CD14-positive monocyte (primary cell): ENCODE measurements around the gene NSD2. TPM values are rescaled to one million over a fixed set of nuclear protein-coding genes. Genes with fewer than 3 reads are reported as not detected.
A peak's percentile ranks its signal among the peaks of the same experiment; 100 is the strongest.

Experiments used
- DNase-seq, 3 donors: peaks; one replicate each; pipeline ENCODE4 v3.0.0-alpha.2; 2011 to 2022
- H2AFZ ChIP-seq: 2 replicates; pipeline ENCODE4 v1.6.0; 2012; ENCODE audit warnings: mild to moderate bottlenecking, low read depth, low read length, inconsistent platforms; ENCODE audit not compliant: insufficient read depth, poor library complexity, severe bottlenecking
- H3K27ac ChIP-seq, 2 donors: 1 replicate in 1 of 2; 2 replicates in 1 of 2; pipeline ENCODE4 v1.5.1; 2012 to 2013; ENCODE audit warnings: low read length in 2 of 2, control low read depth in 1 of 2, inconsistent platforms in 1 of 2, low read depth in 1 of 2, mild to moderate bottlenecking in 1 of 2
- H3K27me3 ChIP-seq, 2 donors: one replicate each; pipeline versions ENCODE4 v1.6.0 to v1.6.1; 2011 to 2013; ENCODE audit warnings: low read length in 2 of 2; ENCODE audit not compliant: control insufficient read depth in 2 of 2, insufficient read depth in 2 of 2
- H3K36me3 ChIP-seq, 2 donors: replicated peaks in 1 of 2; 1 replicate in 1 of 2; 2 replicates in 1 of 2; pipeline versions ENCODE4 v1.5.1 to v1.6.1; 2012 to 2013; ENCODE audit warnings: low read length in 2 of 2, control low read depth in 1 of 2, inconsistent platforms in 1 of 2, mild to moderate bottlenecking in 1 of 2; ENCODE audit not compliant: insufficient read depth in 2 of 2, control insufficient read depth in 1 of 2
- H3K4me1 ChIP-seq, 2 donors: 1 replicate in 1 of 2; 2 replicates in 1 of 2; pipeline versions ENCODE4 v1.5.1 to v1.6.1; 2012 to 2013; ENCODE audit warnings: low read length in 2 of 2, control low read depth in 1 of 2, inconsistent platforms in 1 of 2, mild to moderate bottlenecking in 1 of 2, moderate library complexity in 1 of 2; ENCODE audit not compliant: insufficient read depth in 2 of 2, control insufficient read depth in 1 of 2
- H3K4me2 ChIP-seq: replicated peaks from 2 replicates; pipeline ENCODE3; 2012; ENCODE audit warnings: low read length, moderate library complexity, mild to moderate bottlenecking; ENCODE audit not compliant: poor library complexity, severe bottlenecking; ENCODE audit errors: extremely low read depth
- H3K4me3 ChIP-seq, 3 experiments: fragments of 200-600 bp in 1 of 3; sonication (generic) in 1 of 3; replicated peaks in 1 of 3; 1 replicate in 2 of 3; 2 replicates in 1 of 3; pipeline ENCODE4 v1.5.1; 2011 to 2013; ENCODE audit warnings: low read length in 3 of 3, mild to moderate bottlenecking in 3 of 3, control low read depth in 2 of 3, low read depth in 2 of 3, inconsistent platforms in 1 of 3, moderate library complexity in 1 of 3
- H3K79me2 ChIP-seq: 2 replicates; pipeline ENCODE4 v1.6.0; 2012; ENCODE audit warnings: mild to moderate bottlenecking, control low read depth, inconsistent platforms, low read length, moderate library complexity; ENCODE audit not compliant: insufficient read depth
- H3K9ac ChIP-seq: 2 replicates; pipeline ENCODE4 v1.6.0; 2017; ENCODE audit warnings: low read length, mild to moderate bottlenecking; ENCODE audit not compliant: insufficient read depth, poor library complexity, severe bottlenecking
- H3K9me3 ChIP-seq, 2 donors: replicated peaks in 1 of 2; 1 replicate in 1 of 2; 2 replicates in 1 of 2; pipeline versions ENCODE4 v1.5.1 to v1.6.1; 2012 to 2013; ENCODE audit warnings: low read length in 2 of 2, control low read depth in 1 of 2; ENCODE audit not compliant: control insufficient read depth in 1 of 2, insufficient read depth in 1 of 2
- H4K20me1 ChIP-seq: 2 replicates; pipeline ENCODE4 v1.6.0; 2012; ENCODE audit warnings: mild to moderate bottlenecking, low read length, control low read depth, moderate library complexity; ENCODE audit not compliant: insufficient read depth
- H3K27ac Mint-ChIP-seq, 7 donors: one replicate each; pipeline ENCODE4 v1.8.0; 2020; ENCODE audit warnings: mild to moderate bottlenecking in 7 of 7, mixed read lengths in 7 of 7, moderate library complexity in 6 of 7, inconsistent platforms in 2 of 7
- H3K27me3 Mint-ChIP-seq, 3 donors: one replicate each; pipeline ENCODE4 v1.8.0; 2021 to 2022; ENCODE audit warnings: low read depth in 3 of 3, mild to moderate bottlenecking in 3 of 3, mixed read lengths in 3 of 3, moderate library complexity in 3 of 3, inconsistent platforms in 1 of 3
- H3K36me3 Mint-ChIP-seq, 2 donors: one replicate each; pipeline ENCODE4 v1.8.0; 2020; ENCODE audit warnings: mixed read lengths in 2 of 2, inconsistent platforms in 1 of 2, mild to moderate bottlenecking in 1 of 2
- H3K4me1 Mint-ChIP-seq: one replicate; pipeline ENCODE4 v1.8.0; 2020; ENCODE audit warnings: mild to moderate bottlenecking, mixed read lengths
- H3K4me3 Mint-ChIP-seq, 2 donors: one replicate each; pipeline ENCODE4 v1.8.0; 2020; ENCODE audit warnings: mild to moderate bottlenecking in 2 of 2, mixed read lengths in 2 of 2, moderate library complexity in 1 of 2
- H3K9me3 Mint-ChIP-seq, 7 donors: one replicate each; pipeline ENCODE4 v1.8.0; 2020 to 2022; ENCODE audit warnings: mixed read lengths in 7 of 7, mild to moderate bottlenecking in 6 of 7, moderate library complexity in 6 of 7, inconsistent platforms in 2 of 7
- WGBS: methylation state at CpG from one replicate; pipeline ENCODE4 v1.1.5; 2013; ENCODE audit warnings: missing lambda C conversion rate; ENCODE audit not compliant: insufficient coverage; 5-methylcytosine and 5-hydroxymethylcytosine counted together
- intact Hi-C, 2 donors: fragments of 100-400 bp; cut with micrococcal nuclease; formaldehyde crosslinking; loops; one replicate each; pipeline versions ENCODE4 v1.15.0 to v1.15.1; 2023
- polyA plus RNA-seq, 3 donors: library from polyadenylated mRNA; depleted of rRNA in 1 of 3; unstranded in 2 of 3; stranded (reverse) in 1 of 3; fragments of 300-500 nt in 2 of 3; fragments of >200 nt in 1 of 3; fragmentation: Illumina TruSeq in 2 of 3; gene quantifications; 1 replicate in 2 of 3; 2 replicates in 1 of 3; pipeline ENCODE4 v1.2.3, GENCODE V29; 2012 to 2021
- TF ChIP-seq, protein P1 (sequence below): fragments of 200-600 bp; IDR thresholded peaks from one replicate; pipeline ENCODE4 v1.8.0; 2022; ENCODE audit warnings: antibody characterized with exemption, mild to moderate bottlenecking

The NSD2 gene
- polyA plus RNA-seq, 3 donors = 1.9 to 8.7 (median 2.3) TPM

GRCh38 chr4:1962980-1963379 lies 91.8 kb downstream of the NSD2 start:
- no peak overlapping the region for H3K27ac ChIP-seq
- DNase-seq = no peak
- Mint-ChIP-seq H3K9me3 (no peaks in the 10 kb centered on the region), H3K27ac (peak overlapping the region in 1 of 7 donors; percentile 55), H3K27me3 (no peaks in the 10 kb centered on the region), H3K4me1 (no peaks in the 10 kb centered on the region), H3K4me3 (no peak overlapping the region), H3K36me3 (peaks cover 86 to 95% of the 10 kb centered on the region in 2 donors)
- no peaks in the 10 kb centered on the region for H4K20me1 ChIP-seq
- no peak overlapping the region for H3K4me3 ChIP-seq
- no peaks in the 10 kb centered on the region for H3K4me1 ChIP-seq
- no peaks in the 10 kb centered on the region for H3K27me3 ChIP-seq
- intact Hi-C loops = no loop called here
- H2AFZ ChIP-seq = no peak overlapping the region
- WGBS = 100% methylated on average over 3 of the region's 4 CpGs
- TF ChIP-seq, protein P1, sequence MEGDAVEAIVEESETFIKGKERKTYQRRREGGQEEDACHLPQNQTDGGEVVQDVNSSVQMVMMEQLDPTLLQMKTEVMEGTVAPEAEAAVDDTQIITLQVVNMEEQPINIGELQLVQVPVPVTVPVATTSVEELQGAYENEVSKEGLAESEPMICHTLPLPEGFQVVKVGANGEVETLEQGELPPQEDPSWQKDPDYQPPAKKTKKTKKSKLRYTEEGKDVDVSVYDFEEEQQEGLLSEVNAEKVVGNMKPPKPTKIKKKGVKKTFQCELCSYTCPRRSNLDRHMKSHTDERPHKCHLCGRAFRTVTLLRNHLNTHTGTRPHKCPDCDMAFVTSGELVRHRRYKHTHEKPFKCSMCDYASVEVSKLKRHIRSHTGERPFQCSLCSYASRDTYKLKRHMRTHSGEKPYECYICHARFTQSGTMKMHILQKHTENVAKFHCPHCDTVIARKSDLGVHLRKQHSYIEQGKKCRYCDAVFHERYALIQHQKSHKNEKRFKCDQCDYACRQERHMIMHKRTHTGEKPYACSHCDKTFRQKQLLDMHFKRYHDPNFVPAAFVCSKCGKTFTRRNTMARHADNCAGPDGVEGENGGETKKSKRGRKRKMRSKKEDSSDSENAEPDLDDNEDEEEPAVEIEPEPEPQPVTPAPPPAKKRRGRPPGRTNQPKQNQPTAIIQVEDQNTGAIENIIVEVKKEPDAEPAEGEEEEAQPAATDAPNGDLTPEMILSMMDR = no peak
- H3K36me3 ChIP-seq = peaks cover 67 to 91% of the 10 kb centered on the region in 2 donors
- H3K9me3 ChIP-seq = no peaks in the 10 kb centered on the region
- H3K9ac ChIP-seq = no peak overlapping the region
- H3K4me2 ChIP-seq = no peak overlapping the region
- no peaks in the 10 kb centered on the region for H3K79me2 ChIP-seq

GRCh38 chr4:1964443-1964842 lies 93.2 kb downstream of the NSD2 start:
- Histone ChIP-seq H3K9ac (no peak overlapping the region), H3K4me1 (no peaks in the 10 kb centered on the region), H3K9me3 (no peaks in the 10 kb centered on the region), H3K36me3 (peaks cover 55 to 91% of the 10 kb centered on the region in 2 donors), H3K27me3 (no peaks in the 10 kb centered on the region), H3K4me3 (no peak overlapping the region), H3K79me2 (no peaks in the 10 kb centered on the region), H3K27ac (no peak overlapping the region), H3K4me2 (no peak overlapping the region), H2AFZ (no peak overlapping the region), H4K20me1 (no peaks in the 10 kb centered on the region)
- no peak overlapping the region for H3K27ac Mint-ChIP-seq
- 94% methylated on average over 2 of the region's 6 CpGs for WGBS
- H3K4me1 Mint-ChIP-seq = no peaks in the 10 kb centered on the region
- peaks cover 85 to 95% of the 10 kb centered on the region in 2 donors for H3K36me3 Mint-ChIP-seq
- H3K4me3 Mint-ChIP-seq = no peak overlapping the region
- intact Hi-C loops = no loop called here
- H3K27me3 Mint-ChIP-seq = no peaks in the 10 kb centered on the region
- TF ChIP-seq, protein P1 = no peak
- no peak for DNase-seq
- no peaks in the 10 kb centered on the region for H3K9me3 Mint-ChIP-seq
